BLaER1 treated with 17β-estradiol and CSF1 and Interleukin-3, amounts not matched to agents 10 nM and 100 nM (cell line): ENCODE results near the gene NENF.

Experiments
- H3K27ac ChIP-seq, 11 experiments: shearing (Covaris generic); formaldehyde crosslinking; 2 replicates each; pipeline ENCODE4 v1.8.1; 2022
- H3K27me3 ChIP-seq, 11 experiments: shearing (Covaris generic); formaldehyde crosslinking; 2 replicates each; pipeline ENCODE4 v1.8.1; 2022
- H3K36me3 ChIP-seq, 11 experiments: shearing (Covaris generic); formaldehyde crosslinking; 2 replicates each; pipeline ENCODE4 v1.8.1; 2022
- H3K4me1 ChIP-seq, 10 experiments: shearing (Covaris generic); formaldehyde crosslinking; 2 replicates each; pipeline ENCODE4 v1.8.1; 2022
- H3K4me2 ChIP-seq, 11 experiments: shearing (Covaris generic); formaldehyde crosslinking; 2 replicates each; pipeline ENCODE4 v1.8.1; 2022
- H3K4me3 ChIP-seq, 10 experiments: shearing (Covaris generic); formaldehyde crosslinking; 2 replicates each; pipeline ENCODE4 v1.8.1; 2022
- H3K9ac ChIP-seq, 11 experiments: shearing (Covaris generic); formaldehyde crosslinking; 2 replicates each; pipeline ENCODE4 v1.8.1; 2022
- H3K9me3 ChIP-seq, 11 experiments: shearing (Covaris generic); formaldehyde crosslinking; replicated peaks in 1 of 11; 2 replicates each; pipeline ENCODE4 v1.8.1; 2022
- H4K20me1 ChIP-seq, 11 experiments: shearing (Covaris generic); formaldehyde crosslinking; 2 replicates each; pipeline ENCODE4 v1.8.1; 2022
- Cebpa-rat ChIP-seq, 11 experiments: shearing (Covaris generic); IDR thresholded peaks; 2 replicates each; pipeline ENCODE4 v1.8.1; 2022

The NENF gene

DNA sequence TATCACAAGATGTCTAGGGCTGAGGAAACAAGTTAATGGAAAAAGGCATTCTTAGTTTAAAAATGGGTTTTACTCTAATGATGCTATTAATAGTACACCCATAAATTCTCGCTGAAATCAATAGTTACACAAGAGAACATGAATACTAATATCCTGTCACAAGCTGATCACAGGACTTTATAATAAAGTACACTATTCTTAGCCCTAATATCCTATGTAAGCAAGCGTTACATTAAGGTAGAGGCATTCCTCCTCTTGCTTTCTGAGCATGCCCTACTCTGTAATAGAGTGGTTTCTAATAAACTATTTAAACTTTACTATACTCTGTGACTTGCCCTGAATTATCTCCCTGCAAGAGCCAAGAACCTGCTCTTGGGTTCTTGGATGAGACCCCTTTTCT is 11.6 kb upstream of the NENF start:
- no peaks in the 10 kb centered on the region for H3K9me3 ChIP-seq
- H3K4me3 ChIP-seq: no peak overlapping the region
- no peak overlapping the region for H3K4me2 ChIP-seq
- peaks cover 0 to 5% (median under 1%) of the 10 kb centered on the region in 10 experiments; a peak in 8 of 20 replicates for H3K4me1 ChIP-seq
- H4K20me1 ChIP-seq: no peaks in the 10 kb centered on the region
- no peaks in the 10 kb centered on the region for H3K36me3 ChIP-seq
- no peak for TF ChIP-seq Cebpa-rat (IDR thresholded peaks at IDR 0.05)
- no peak overlapping the region for H3K27ac ChIP-seq
- H3K27me3 ChIP-seq: no peaks in the 10 kb centered on the region
- no peak overlapping the region for H3K9ac ChIP-seq

DNA sequence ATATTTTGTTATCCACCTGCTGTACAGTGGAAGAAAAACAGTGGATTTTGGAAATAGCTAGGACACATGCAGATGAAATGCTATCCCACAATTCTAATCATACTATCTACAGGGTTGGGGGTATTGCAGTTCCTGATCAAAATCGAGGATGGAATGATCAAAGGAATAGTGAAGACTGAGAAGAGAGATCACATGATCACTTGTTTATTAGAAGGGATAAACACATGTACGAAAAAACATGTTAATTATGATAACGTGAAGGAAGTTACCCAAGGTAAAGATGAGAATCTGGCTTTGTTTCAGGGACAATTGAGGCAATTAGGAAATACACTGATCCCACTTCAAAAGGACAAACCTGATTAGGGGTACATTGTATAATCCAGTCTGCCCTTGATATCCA is 8.8 kb upstream of the NENF start:
- TF ChIP-seq Cebpa-rat (IDR thresholded peaks at IDR 0.05): no peak
- Histone ChIP-seq H3K9ac (no peak overlapping the region), H3K36me3 (no peaks in the 10 kb centered on the region), H3K9me3 (no peaks in the 10 kb centered on the region), H3K4me2 (no peak overlapping the region), H4K20me1 (no peaks in the 10 kb centered on the region), H3K27me3 (no peaks in the 10 kb centered on the region), H3K27ac (no peak overlapping the region), H3K4me3 (no peak overlapping the region), H3K4me1 (peaks cover 0 to 7% (median 0%) of the 10 kb centered on the region in 10 experiments; a peak in 3 of 20 replicates)

GRCh38 chr1:212428496-212428895 is 4.2 kb upstream of the NENF start:
- Histone ChIP-seq H3K9me3 (no peaks in the 10 kb centered on the region), H3K4me3 (no peak overlapping the region), H3K4me2 (peak overlapping the region in 1 of 11 experiments; percentile 17; a peak in 1 of 22 replicates), H3K27me3 (no peaks in the 10 kb centered on the region), H3K9ac (no peak overlapping the region), H4K20me1 (no peaks in the 10 kb centered on the region), H3K36me3 (no peaks in the 10 kb centered on the region), H3K4me1 (peaks cover 6 to 21% (median 11%) of the 10 kb centered on the region in 10 experiments), H3K27ac (no peak overlapping the region)
- TF ChIP-seq Cebpa-rat (IDR thresholded peaks at IDR 0.05): no peak

DNA sequence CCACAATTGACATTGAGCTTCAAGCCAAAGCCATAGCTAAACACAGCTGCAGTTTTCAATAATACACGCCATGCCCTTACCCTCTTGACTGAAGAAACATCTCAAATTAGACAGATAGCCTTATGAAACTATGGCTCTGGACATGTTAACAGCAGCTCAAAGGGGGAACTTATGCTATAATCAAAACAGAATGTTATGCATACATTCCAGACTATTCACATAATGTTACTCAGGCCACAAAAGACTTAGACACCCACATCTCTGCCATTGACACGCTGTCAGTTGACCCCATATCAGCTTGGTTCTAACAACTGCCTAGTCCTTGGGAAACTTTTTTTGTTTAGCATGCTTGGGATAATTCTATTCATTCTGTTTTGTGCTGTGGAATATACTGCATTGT is 2.3 kb upstream of the NENF start:
- H4K20me1 ChIP-seq: peaks cover 0 to 19% (median 9%) of the 10 kb centered on the region in 11 experiments; a peak in 12 of 22 replicates
- no peak overlapping the region for H3K4me3 ChIP-seq
- H3K9ac ChIP-seq: no peak overlapping the region
- peaks cover 18 to 33% (median 23%) of the 10 kb centered on the region in 10 experiments for H3K4me1 ChIP-seq
- no peak overlapping the region for H3K4me2 ChIP-seq
- H3K36me3 ChIP-seq: no peaks in the 10 kb centered on the region
- no peaks in the 10 kb centered on the region for H3K27me3 ChIP-seq
- no peaks in the 10 kb centered on the region for H3K9me3 ChIP-seq
- no peak for TF ChIP-seq Cebpa-rat (IDR thresholded peaks at IDR 0.05)
- no peak overlapping the region for H3K27ac ChIP-seq

DNA sequence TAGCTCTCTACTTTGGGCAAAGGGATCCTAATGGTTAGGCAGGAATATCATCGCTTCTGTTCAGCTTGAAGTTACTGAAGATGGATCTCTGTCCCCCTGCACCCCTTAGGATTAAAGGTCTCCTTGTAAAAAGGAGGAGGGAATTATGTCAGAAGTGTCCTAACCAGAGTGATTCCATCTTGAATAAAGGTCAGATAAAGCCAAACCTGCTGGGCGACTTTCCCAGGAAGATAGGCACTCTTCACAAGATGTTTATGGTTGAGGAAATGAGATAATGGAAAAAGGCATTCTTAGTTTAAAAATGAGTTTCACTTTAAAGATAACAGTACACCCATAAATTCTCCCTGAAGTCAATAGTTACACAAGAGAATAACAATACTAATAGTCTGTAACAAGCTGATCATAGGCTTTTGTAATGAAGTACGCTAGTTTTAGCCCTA is 1.7 kb upstream of the NENF start:
- H3K4me1 ChIP-seq: peaks cover 18 to 33% (median 23%) of the 10 kb centered on the region in 10 experiments
- no peak overlapping the region for H3K27ac ChIP-seq
- H4K20me1 ChIP-seq: peaks cover 0 to 24% (median 9%) of the 10 kb centered on the region in 11 experiments; a peak in 12 of 22 replicates
- H3K9ac ChIP-seq: no peak overlapping the region
- no peaks in the 10 kb centered on the region for H3K9me3 ChIP-seq
- H3K27me3 ChIP-seq: no peaks in the 10 kb centered on the region
- no peaks in the 10 kb centered on the region for H3K36me3 ChIP-seq
- peak overlapping the region in 2 of 11 experiments; percentile 10 to 27; a peak in 2 of 22 replicates for H3K4me2 ChIP-seq
- H3K4me3 ChIP-seq: no peak overlapping the region
- no peak for TF ChIP-seq Cebpa-rat (IDR thresholded peaks at IDR 0.05)

- Histone ChIP-seq H3K4me2 (peak overlapping the region in 4 of 11 experiments; percentile 3 to 85 (median 18); a peak in 3 of 22 replicates), H3K9me3 (no peaks in the 10 kb centered on the region), H3K4me3 (no peak overlapping the region), H3K27me3 (no peaks in the 10 kb centered on the region), H3K4me1 (peaks cover 18 to 33% (median 23%) of the 10 kb centered on the region in 10 experiments), H4K20me1 (peaks cover 0 to 31% (median 10%) of the 10 kb centered on the region in 11 experiments; a peak in 13 of 22 replicates), H3K36me3 (0 out of 22 replicates have a peak, but pooled peaks cover 0 to under 1% (median 0%) of the 10 kb centered on the region in 11 experiments), H3K27ac (no peak overlapping the region), H3K9ac (no peak overlapping the region)
- TF ChIP-seq Cebpa-rat (IDR thresholded peaks at IDR 0.05): no peak
Measured at GRCh38 chr1:212431644-212432043, 1.1 kb upstream of the NENF start.

GRCh38 chr1:212432272-212432660 is 454 bp upstream of the NENF start:
- peaks cover 18 to 33% (median 23%) of the 10 kb centered on the region in 10 experiments for H3K4me1 ChIP-seq
- peaks cover 0 to 7% (median 0%) of the 10 kb centered on the region in 11 experiments; a peak in 1 of 22 replicates for H3K36me3 ChIP-seq
- no peaks in the 10 kb centered on the region for H3K9me3 ChIP-seq
- no peak for TF ChIP-seq Cebpa-rat (IDR thresholded peaks at IDR 0.05)
- H4K20me1 ChIP-seq: peaks cover 0 to 37% (median 13%) of the 10 kb centered on the region in 11 experiments; a peak in 15 of 22 replicates
- no peaks in the 10 kb centered on the region for H3K27me3 ChIP-seq
- peak overlapping the region; percentile 86 to 95 (median 91) for H3K9ac ChIP-seq
- H3K27ac ChIP-seq: peak overlapping the region; percentile 70 to 88 (median 81); a peak in 21 of 22 replicates
- peak overlapping the region; percentile 75 to 92 (median 87) for H3K4me2 ChIP-seq
- peak overlapping the region; percentile 81 to 97 (median 93) for H3K4me3 ChIP-seq

- Histone ChIP-seq H3K9me3 (no peaks in the 10 kb centered on the region), H3K27me3 (no peaks in the 10 kb centered on the region), H3K9ac (peak overlapping the region; percentile 86 to 95 (median 91)), H3K4me1 (peaks cover 18 to 33% (median 19%) of the 10 kb centered on the region in 10 experiments), H4K20me1 (peaks cover 0 to 52% (median 13%) of the 10 kb centered on the region in 11 experiments; a peak in 15 of 22 replicates), H3K4me2 (peak overlapping the region; percentile 75 to 92 (median 87)), H3K36me3 (peaks cover 0 to 13% (median 0%) of the 10 kb centered on the region in 11 experiments; a peak in 1 of 22 replicates), H3K4me3 (peak overlapping the region; percentile 81 to 97 (median 93)), H3K27ac (peak overlapping the region in 6 of 11 experiments; percentile 80 to 88 (median 86); a peak in 5 of 22 replicates)
- TF ChIP-seq Cebpa-rat (IDR thresholded peaks at IDR 0.05): no peak
Measured at GRCh38 chr1:212433577-212434462, 1.1 kb downstream of the NENF start.

- Histone ChIP-seq H4K20me1 (peaks cover 0 to 56% (median 13%) of the 10 kb centered on the region in 11 experiments; a peak in 15 of 22 replicates), H3K27me3 (no peaks in the 10 kb centered on the region), H3K4me1 (peaks cover 17 to 33% (median 19%) of the 10 kb centered on the region in 10 experiments), H3K4me2 (peak overlapping the region in 2 of 11 experiments; percentile 80 to 91; a peak in 2 of 22 replicates), H3K27ac (no peak overlapping the region), H3K36me3 (peaks cover 0 to 13% (median 0%) of the 10 kb centered on the region in 11 experiments; a peak in 1 of 22 replicates), H3K4me3 (no peak overlapping the region), H3K9me3 (no peaks in the 10 kb centered on the region), H3K9ac (no peak overlapping the region)
- no peak for TF ChIP-seq Cebpa-rat (IDR thresholded peaks at IDR 0.05)
Measured at GRCh38 chr1:212434992-212435391, 2.3 kb downstream of the NENF start.
